B cell (primary cell): Measurements from ENCODE around the gene ARMH3. TPM values are rescaled to one million over a fixed set of nuclear protein-coding genes. Genes with fewer than 3 reads are reported as not detected.

ENCODE experiments used
- ATAC-seq: fragments of 200-7000 bp; cut with Tn5 transposase; one replicate; pipeline ENCODE4 v1.10.0; 2021; ENCODE audit warnings: low read depth, mild to moderate bottlenecking, moderate number of reproducible peaks, moderate library complexity
- CTCF ChIA-PET: fragments of 350-600 bp; sonication (Branson Sonifier 250); formaldehyde crosslinking; loops from one replicate; lab custom pipeline; 2021; ENCODE audit warnings: antibody characterized with exemption, inconsistent platforms; lab: Charles Lee
- POLR2A ChIA-PET: fragments of 350-600 bp; sonication (Branson Sonifier 250); formaldehyde crosslinking; loops from one replicate; lab custom pipeline; 2021; ENCODE audit warnings: antibody characterized with exemption; lab: Charles Lee
- DNase-seq: peaks from one replicate; pipeline ENCODE4 v3.0.0; 2013
- H2AFZ ChIP-seq: 2 replicates; pipeline ENCODE4 v1.6.1; 2012; ENCODE audit warnings: mild to moderate bottlenecking, low read depth, low read length; ENCODE audit not compliant: insufficient read depth, poor library complexity, severe bottlenecking
- H3K27ac ChIP-seq, 2 donors: 1 replicate in 1 of 2; 2 replicates in 1 of 2; pipeline ENCODE4 v1.5.1; 2012 to 2013; ENCODE audit warnings: low read length in 2 of 2, mild to moderate bottlenecking in 2 of 2, moderate library complexity in 1 of 2
- H3K27me3 ChIP-seq, 4 experiments: fragments of 200-600 bp in 1 of 4; sonication (generic) in 1 of 4; replicated peaks in 1 of 4; 1 replicate in 2 of 4; 2 replicates in 2 of 4; pipeline versions ENCODE4 v1.6.1 to v1.7.0; 2013 to 2016; ENCODE audit warnings: low read length in 3 of 4, mild to moderate bottlenecking in 2 of 4, mixed read lengths in 1 of 4, moderate library complexity in 1 of 4; ENCODE audit not compliant: insufficient read depth in 4 of 4, control insufficient read depth in 3 of 4; ENCODE audit errors: control extremely low read depth in 1 of 4
- H3K36me3 ChIP-seq, 2 experiments: replicated peaks in 1 of 2; 1 replicate in 1 of 2; 2 replicates in 1 of 2; pipeline versions ENCODE4 v1.6.1 to v1.7.1; 2013; ENCODE audit warnings: low read length in 1 of 2; ENCODE audit not compliant: insufficient read depth in 2 of 2, control insufficient read depth in 1 of 2; ENCODE audit errors: control extremely low read depth in 1 of 2, extremely low read depth in 1 of 2
- H3K4me1 ChIP-seq, 2 donors: fragments of 200-600 bp in 1 of 2; sonication (generic) in 1 of 2; 1 replicate in 1 of 2; 2 replicates in 1 of 2; pipeline versions ENCODE4 v1.5.1 to v1.6.1; 2013 to 2017; ENCODE audit warnings: low read length in 2 of 2; ENCODE audit not compliant: control insufficient read depth in 2 of 2, insufficient read depth in 2 of 2
- H3K4me2 ChIP-seq: replicated peaks from 2 replicates; pipeline ENCODE3; 2012; ENCODE audit warnings: mild to moderate bottlenecking, low read depth, low read length; ENCODE audit not compliant: poor library complexity, severe bottlenecking
- H3K4me3 ChIP-seq, 5 experiments: fragments of 200-600 bp in 1 of 5; sonication (generic) in 1 of 5; 1 replicate in 3 of 5; 2 replicates in 2 of 5; pipeline versions ENCODE4 v1.5.1 to v1.7.0; 2011 to 2016; ENCODE audit warnings: low read length in 4 of 5, mild to moderate bottlenecking in 4 of 5, low read depth in 2 of 5, control low read depth in 1 of 5, moderate library complexity in 1 of 5; ENCODE audit not compliant: insufficient read depth in 1 of 5; ENCODE audit errors: control extremely low read depth in 1 of 5, extremely low read depth in 1 of 5
- H3K79me2 ChIP-seq: fragments of 200-600 bp; sonication (generic); one replicate; pipeline ENCODE4 v1.6.0; 2016; ENCODE audit warnings: low read length; ENCODE audit not compliant: control insufficient read depth, insufficient read depth
- H3K9ac ChIP-seq: fragments of 200-600 bp; sonication (generic); 2 replicates; pipeline ENCODE4 v1.6.1; 2017; ENCODE audit warnings: mild to moderate bottlenecking, low read length, moderate library complexity
- H3K9me3 ChIP-seq, 3 donors: one replicate each; pipeline versions ENCODE4 v1.6.1 to v1.7.1; 2013; ENCODE audit warnings: low read length in 2 of 3; ENCODE audit not compliant: control insufficient read depth in 2 of 3, insufficient read depth in 1 of 3; ENCODE audit errors: control extremely low read depth in 1 of 3
- H4K20me1 ChIP-seq: 2 replicates; pipeline ENCODE4 v1.6.0; 2012; ENCODE audit warnings: mild to moderate bottlenecking, low read length; ENCODE audit not compliant: insufficient read depth, control insufficient read depth, poor library complexity, severe bottlenecking
- H3K27ac Mint-ChIP-seq: one replicate; pipeline ENCODE4 v1.8.0; 2021; ENCODE audit warnings: mixed read lengths
- H3K27me3 Mint-ChIP-seq: one replicate; pipeline ENCODE4 v1.8.0; 2021; ENCODE audit warnings: mixed read lengths
- H3K4me1 Mint-ChIP-seq: one replicate; pipeline ENCODE4 v1.8.0; 2021; ENCODE audit warnings: mixed read lengths
- H3K4me3 Mint-ChIP-seq: one replicate; pipeline ENCODE4 v1.8.0; 2021; ENCODE audit warnings: mixed read lengths
- H3K9me3 Mint-ChIP-seq: one replicate; pipeline ENCODE4 v1.8.0; 2022; ENCODE audit warnings: mixed read lengths; ENCODE audit not compliant: insufficient read depth
- EZH2 ChIP-seq: IDR thresholded peaks from 2 replicates; pipeline ENCODE4 v1.6.1; 2012; ENCODE audit warnings: borderline replicate concordance, low read depth, mild to moderate bottlenecking, moderate library complexity, low read length; ENCODE audit not compliant: insufficient read depth, poor library complexity, severe bottlenecking
- WGBS: methylation state at CpG from one replicate; pipeline ENCODE4 v1.1.5; 2013; ENCODE audit warnings: missing lambda C conversion rate; ENCODE audit not compliant: insufficient coverage; 5-methylcytosine and 5-hydroxymethylcytosine counted together
- intact Hi-C: fragments of 100-400 bp; cut with micrococcal nuclease; formaldehyde crosslinking; loops from one replicate; pipeline ENCODE4 v1.10.0; 2022
- polyA plus RNA-seq: library from polyadenylated mRNA; depleted of rRNA; stranded (reverse); fragments of >200 nt; gene quantifications from 2 replicates; pipeline ENCODE4 v1.2.3, GENCODE V29; 2012
- total RNA-seq, 2 donors: library from RNA; stranded (reverse); fragments of 120-200 nt in 1 of 2; gene quantifications; 1 replicate in 1 of 2; 2 replicates in 1 of 2; pipeline versions ENCODE4 v1.2.3 to v1.2.4, GENCODE V29; 2013 to 2022
- TF ChIP-seq, protein P1 (sequence below): fragments of 200-600 bp; IDR thresholded peaks from one replicate; pipeline ENCODE4 v1.8.0; 2022; ENCODE audit warnings: antibody characterized with exemption, mild to moderate bottlenecking

Gene ARMH3
- total and polyA plus RNA-seq, 2 donors (not counting 1 experiment from before 2014, with no cell fraction given), result 33.4 to 40.7 TPM

DNA sequence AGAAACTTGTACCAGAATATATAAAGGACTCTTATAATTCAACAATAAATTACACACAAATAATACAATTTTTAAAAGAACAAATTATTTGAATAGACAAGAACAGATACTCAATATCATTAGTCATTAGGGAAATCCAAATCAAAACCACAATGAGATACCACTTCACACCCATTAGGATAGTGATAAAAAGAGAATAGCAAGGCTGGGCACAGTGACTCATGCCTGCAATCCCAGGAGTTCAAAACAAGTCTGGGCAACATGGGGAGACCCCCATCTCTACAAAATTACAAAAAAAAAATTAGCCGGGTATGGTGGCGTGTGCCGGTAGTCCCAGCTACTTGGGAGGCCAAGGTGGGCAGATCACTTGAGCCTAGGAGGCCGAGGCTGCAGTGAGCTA is 160.2 kb downstream of the ARMH3 start:
- Histone ChIP-seq H3K27me3 (no peaks in the 10 kb centered on the region), H3K9ac (no peak overlapping the region), H3K9me3 (no peaks in the 10 kb centered on the region), H3K4me3 (no peak overlapping the region), H3K36me3 (no peaks in the 10 kb centered on the region), H3K4me2 (no peak overlapping the region), H3K4me1 (peaks cover 37 to 56% of the 10 kb centered on the region in 2 donors), H3K79me2 (peaks cover 51% of the 10 kb centered on the region), H2AFZ (no peak overlapping the region), H3K27ac (no peak overlapping the region), H4K20me1 (no peaks in the 10 kb centered on the region)
- Mint-ChIP-seq H3K4me3 (no peak overlapping the region), H3K4me1 (peaks cover 58% of the 10 kb centered on the region), H3K27ac (no peak overlapping the region), H3K27me3 (no peaks in the 10 kb centered on the region), H3K9me3 (no peaks in the 10 kb centered on the region)
- DNase-seq (no peak), ATAC-seq (no peak)
- WGBS, result 80% methylated on average over 2 of the region's 4 CpGs
- ChIA-PET CTCF (interaction anchor here (0.6 to 30.4 kb wide), 4 partner anchors 8 to 227 kb away, joined by 3 to 986 read pairs (median 16); no protein-coding TSS in a partner anchor), POLR2A (interaction anchor here (0.7 kb wide), 1 partner anchor 13 kb away, joined by 7 read pairs; no protein-coding TSS in a partner anchor)
- TF ChIP-seq, protein P1, sequence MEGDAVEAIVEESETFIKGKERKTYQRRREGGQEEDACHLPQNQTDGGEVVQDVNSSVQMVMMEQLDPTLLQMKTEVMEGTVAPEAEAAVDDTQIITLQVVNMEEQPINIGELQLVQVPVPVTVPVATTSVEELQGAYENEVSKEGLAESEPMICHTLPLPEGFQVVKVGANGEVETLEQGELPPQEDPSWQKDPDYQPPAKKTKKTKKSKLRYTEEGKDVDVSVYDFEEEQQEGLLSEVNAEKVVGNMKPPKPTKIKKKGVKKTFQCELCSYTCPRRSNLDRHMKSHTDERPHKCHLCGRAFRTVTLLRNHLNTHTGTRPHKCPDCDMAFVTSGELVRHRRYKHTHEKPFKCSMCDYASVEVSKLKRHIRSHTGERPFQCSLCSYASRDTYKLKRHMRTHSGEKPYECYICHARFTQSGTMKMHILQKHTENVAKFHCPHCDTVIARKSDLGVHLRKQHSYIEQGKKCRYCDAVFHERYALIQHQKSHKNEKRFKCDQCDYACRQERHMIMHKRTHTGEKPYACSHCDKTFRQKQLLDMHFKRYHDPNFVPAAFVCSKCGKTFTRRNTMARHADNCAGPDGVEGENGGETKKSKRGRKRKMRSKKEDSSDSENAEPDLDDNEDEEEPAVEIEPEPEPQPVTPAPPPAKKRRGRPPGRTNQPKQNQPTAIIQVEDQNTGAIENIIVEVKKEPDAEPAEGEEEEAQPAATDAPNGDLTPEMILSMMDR, result no peak
- TF ChIP-seq EZH2, result no peak
- intact Hi-C loops, result no loop called here

DNA sequence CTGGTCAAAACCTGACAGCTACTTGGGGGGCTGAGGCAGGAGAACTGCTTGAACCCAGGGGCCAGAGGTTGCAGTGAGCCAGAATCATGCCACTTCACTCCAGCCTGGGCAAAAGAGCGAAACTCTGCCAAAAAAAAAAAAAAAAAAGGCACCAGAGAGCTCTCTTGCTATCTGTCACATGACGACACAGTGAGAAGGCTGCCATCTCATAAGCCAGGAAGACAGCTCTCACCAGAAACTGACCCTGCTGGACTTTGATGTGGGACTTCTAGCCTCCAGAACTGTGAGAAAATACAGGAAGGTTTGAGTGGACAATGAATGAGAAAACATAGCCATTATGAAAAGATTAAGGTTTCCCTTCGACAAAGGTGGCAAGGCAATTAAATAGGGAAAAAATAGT is 161.2 kb downstream of the ARMH3 start:
- no peaks in the 10 kb centered on the region for H3K27me3 Mint-ChIP-seq

More for the DNA sequence above, 161.2 kb downstream of the ARMH3 start:
- intact Hi-C loops, result no loop called here
- CTCF ChIA-PET, result interaction anchor here (30.4 kb wide), 1 partner anchor 111 kb away, joined by 986 read pairs; no protein-coding TSS in a partner anchor
- no peak overlapping the region for H3K27ac Mint-ChIP-seq
- ATAC-seq (no peak), DNase-seq (no peak)
- no peaks in the 10 kb centered on the region for H4K20me1 ChIP-seq
- H3K4me3 Mint-ChIP-seq, result no peak overlapping the region
- no CpG with 5 or more reads among the region's 3 CpGs for WGBS
- no peak overlapping the region for H2AFZ ChIP-seq
- H3K27ac ChIP-seq, result no peak overlapping the region
- no peak overlapping the region for H3K4me3 ChIP-seq
- H3K9me3 Mint-ChIP-seq, result no peaks in the 10 kb centered on the region
- no peaks in the 10 kb centered on the region for H3K9me3 ChIP-seq
- POLR2A ChIA-PET, result interaction anchor here (0.5 to 0.7 kb wide), 3 partner anchors 17 to 199 kb away, joined by 3 to 8 read pairs (median 6); no protein-coding TSS in a partner anchor
- peaks cover 42 to 56% of the 10 kb centered on the region in 2 donors for H3K4me1 ChIP-seq
- H3K27me3 ChIP-seq, result no peaks in the 10 kb centered on the region
- no peaks in the 10 kb centered on the region for H3K36me3 ChIP-seq
- H3K4me2 ChIP-seq, result no peak overlapping the region
- H3K4me1 Mint-ChIP-seq, result peaks cover 58% of the 10 kb centered on the region
- peaks cover 46% of the 10 kb centered on the region for H3K79me2 ChIP-seq
- TF ChIP-seq EZH2, result no peak
- TF ChIP-seq, protein P1, result no peak
- H3K9ac ChIP-seq, result no peak overlapping the region
